GM21360 (cell line): Measurements from ENCODE around the gene TMIGD2.
"Not testable (repeated sequence)": the region's sequence is repeated elsewhere in the genome, so short reads cannot be mapped to it uniquely, and the experiment has no call there.

Source experiments
- ATAC-seq: cut with Tn5 transposase; IDR thresholded peaks from one replicate; pipeline ENCODE4 v1.9.1; 2021; ENCODE audit warnings: mild to moderate bottlenecking, moderate library complexity; ENCODE audit not compliant: unreplicated experiment

The TMIGD2 gene

DNA sequence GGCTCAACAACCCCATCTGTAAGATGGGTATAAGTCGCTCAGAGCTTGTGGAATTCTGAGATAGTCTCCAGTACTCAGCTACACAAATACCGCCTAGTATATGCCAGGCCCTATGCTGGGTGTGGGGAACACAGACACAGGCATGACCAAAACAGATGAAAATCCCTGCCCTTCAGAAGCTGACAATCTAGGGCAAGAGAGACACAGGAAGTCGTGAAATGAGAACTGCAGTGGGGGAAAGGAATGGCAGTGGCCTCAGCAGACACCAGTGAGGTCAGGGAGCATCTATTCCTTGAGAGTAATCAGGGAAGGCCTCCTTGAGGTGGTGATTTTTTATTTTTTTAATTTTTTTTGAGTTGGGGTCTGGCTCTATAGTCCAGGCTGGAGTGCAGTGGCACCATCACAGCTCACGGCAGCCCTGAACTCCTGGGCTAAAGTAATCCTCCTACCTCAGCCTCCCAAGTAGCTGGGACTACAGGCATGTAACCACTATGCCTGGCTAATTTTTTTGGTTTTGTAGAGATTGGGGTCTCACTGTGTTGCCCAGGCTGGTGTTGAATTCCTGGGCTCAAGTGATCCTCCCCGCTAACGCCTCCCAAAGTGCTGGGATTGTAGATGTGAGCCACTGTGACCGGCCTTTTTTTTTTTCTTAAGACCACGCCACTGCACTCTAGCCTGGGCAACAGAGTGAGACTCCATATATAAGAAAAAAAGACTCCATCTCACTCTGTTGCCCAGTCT lies 3.2 kb downstream of the TMIGD2 start:
- no peak for ATAC-seq

- ATAC-seq, result no peak
Measured at GRCh38 chr19:4297901-4298809, 4.0 kb downstream of the TMIGD2 start.

DNA sequence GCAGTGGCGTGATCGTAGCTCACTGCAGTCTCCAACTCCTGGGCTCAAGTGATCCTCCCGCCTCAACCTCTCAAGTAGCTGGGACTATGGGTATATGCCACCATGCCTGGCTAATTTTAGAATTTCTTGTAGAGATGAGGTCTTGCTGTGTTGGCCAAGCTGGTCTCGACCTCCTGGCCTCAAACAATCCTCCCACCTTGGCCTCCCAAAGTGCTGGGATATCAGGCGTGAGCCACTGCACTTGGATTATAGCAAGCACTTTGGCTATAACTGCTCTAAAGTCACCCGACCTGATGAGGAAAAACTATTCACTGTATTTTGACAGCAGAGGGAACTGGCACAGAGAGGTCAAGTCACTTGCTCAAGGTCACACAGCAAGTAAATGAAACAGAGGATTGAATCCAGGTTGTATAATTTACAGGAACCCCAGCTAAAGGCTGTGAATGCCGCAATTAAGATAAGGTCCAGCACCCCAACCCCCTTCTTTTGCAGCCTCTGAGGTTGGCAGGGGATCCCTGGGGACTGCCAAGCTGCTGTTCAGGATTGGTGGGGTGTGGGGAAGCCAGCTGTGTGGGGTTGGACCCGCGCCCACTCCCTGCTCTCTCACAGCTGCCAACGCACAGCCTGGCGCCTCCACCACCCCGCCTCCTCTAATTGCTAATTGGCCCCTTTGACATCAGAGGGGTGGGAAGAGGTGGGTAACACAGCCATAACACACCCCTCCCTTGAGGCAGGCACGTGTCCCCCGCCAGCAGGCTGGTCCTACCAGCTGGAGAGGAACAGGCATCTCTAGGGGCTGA lies 6.0 kb downstream of the TMIGD2 start:
- no peak for ATAC-seq

DNA sequence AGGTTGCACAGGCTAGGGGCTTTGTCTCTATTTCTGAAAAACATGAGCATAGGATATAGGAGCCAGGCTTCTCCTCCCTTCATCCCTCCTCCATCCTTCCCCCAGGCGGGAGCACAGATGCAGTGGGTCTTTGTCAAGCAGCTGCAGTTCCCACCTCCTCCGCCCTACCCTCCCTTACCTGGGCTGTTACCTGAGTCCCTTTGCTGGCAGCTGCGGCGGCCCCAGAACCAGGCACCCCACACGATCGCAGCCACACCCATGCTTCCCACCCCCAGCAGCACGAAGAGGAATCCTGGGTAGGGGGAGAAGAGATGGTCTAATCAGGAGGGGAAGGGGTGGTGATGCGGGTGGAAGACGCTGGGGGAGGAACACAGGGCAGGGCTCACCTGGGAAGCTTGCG lies 7.8 kb downstream of the TMIGD2 start:
- no peak for ATAC-seq

DNA sequence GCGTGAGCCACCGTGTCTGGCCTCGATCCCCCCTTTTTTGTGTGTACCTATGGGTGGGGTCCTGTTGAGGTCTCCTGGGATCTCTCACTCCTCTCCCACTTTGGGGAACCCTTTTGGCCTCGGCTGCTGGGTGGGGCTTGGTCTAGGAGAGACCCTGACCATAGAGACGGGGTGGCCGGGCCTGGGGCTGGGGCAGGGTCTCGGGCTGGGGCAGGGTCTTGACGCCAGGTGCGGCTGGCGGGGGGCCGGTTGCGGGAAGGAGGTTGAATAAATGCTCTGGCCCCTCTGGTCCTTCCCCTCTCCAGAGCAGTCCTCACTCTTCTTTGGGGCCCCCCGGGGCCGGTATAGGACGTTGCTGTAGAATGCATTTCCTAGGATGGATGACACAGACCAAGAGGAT lies 9.7 kb downstream of the TMIGD2 start:
- no peak for ATAC-seq

- ATAC-seq, result no peak
Measured at GRCh38 chr19:4291184-4291732, 10.9 kb downstream of the TMIGD2 start.

- no peak for ATAC-seq
Measured at GRCh38 chr19:4288091-4288777, 14.0 kb downstream of the TMIGD2 start.

- ATAC-seq, result not testable (repeated sequence)
Measured at GRCh38 chr19:4286141-4286540, 16.0 kb downstream of the TMIGD2 start.

DNA sequence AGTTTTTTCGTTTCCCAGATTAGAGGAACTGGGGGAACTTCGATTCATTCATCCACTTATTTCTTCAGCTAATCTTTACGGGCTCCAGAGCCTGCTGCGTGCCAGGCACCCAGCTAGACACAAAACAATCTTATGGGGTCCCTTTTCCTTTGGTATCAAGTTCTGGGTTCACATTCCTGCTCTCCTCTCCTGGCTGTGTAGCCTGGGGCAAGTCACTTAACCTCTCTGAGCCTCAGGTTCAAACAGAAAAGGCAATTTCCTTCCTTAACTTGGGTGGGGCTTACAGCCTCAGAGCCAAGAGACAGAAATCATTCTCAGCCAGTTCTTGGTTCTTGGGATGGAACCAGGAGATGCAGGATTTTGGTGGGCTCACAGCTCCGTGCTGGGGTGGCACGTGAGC lies 17.2 kb downstream of the TMIGD2 start:
- no peak for ATAC-seq

DNA sequence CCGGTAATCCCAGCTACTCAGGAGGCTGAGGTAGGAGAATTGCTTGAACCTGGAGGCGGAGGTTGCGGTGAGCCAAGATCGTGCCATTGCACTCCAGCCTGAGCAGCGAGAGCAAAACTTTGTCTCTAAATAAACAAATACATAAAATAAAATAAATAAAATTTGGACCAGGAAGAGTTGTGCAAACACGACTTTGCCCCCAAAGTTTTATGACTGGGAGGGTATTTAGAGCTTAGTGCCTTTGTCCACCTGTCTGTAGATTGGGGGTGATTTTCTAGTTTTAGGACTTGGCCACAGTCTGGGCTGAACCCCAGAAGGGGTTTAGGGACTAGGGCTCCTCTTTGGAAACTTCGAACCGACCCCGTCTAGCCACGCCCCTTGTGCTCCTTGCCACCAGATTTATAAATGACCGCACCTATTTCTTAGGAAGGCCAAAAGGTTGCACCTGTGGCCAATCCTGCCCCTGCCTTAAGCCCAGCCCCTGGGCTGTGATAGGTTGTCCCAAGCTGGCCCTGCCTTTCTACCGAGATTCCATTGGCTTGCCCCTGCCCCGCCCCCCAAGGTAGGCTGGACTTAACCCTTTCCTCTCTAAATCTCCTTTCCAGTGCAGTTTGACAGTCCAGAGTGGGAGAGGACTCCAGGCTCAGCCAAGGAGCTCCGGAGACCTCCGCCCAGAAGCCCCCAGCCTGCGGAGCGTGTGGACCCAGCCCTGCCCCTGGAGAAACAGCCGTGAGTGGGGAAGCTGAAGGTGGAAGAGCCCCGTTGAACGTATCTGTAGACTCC lies 17.8 kb downstream of the TMIGD2 start:
- no peak for ATAC-seq

- ATAC-seq, result no peak
Measured at GRCh38 chr19:4279530-4280422, 22.4 kb downstream of the TMIGD2 start.

- no peak for ATAC-seq
Measured at GRCh38 chr19:4279267-4279529, 23.0 kb downstream of the TMIGD2 start.

- ATAC-seq, result no peak
Measured at GRCh38 chr19:4278419-4279266, 23.5 kb downstream of the TMIGD2 start, which contains the start of gene SHD. SHD (plus strand) TSS chr19:4279266; CDS start chr19:4280064, 798 bp downstream.

DNA sequence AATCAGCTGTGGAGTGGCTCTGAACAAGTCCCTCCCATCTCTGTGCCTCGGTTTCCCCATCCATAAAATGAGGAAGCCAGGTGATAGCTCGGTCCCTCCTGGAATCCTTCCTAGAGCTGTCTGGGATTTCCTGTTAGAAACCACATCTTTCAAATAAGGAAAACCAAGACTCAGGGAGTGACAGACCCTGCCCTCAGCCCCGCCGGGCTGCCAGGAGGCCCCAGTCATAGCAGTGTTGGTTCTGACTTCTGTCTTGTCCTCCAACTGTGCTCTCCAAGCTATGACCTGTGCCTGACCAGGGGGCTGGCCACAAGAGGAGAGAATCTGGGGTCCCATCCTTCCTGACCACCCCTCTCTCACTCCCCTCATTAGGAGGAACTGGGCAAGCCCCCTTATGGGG lies 24.2 kb downstream of the TMIGD2 start:
- ATAC-seq, result no peak

DNA sequence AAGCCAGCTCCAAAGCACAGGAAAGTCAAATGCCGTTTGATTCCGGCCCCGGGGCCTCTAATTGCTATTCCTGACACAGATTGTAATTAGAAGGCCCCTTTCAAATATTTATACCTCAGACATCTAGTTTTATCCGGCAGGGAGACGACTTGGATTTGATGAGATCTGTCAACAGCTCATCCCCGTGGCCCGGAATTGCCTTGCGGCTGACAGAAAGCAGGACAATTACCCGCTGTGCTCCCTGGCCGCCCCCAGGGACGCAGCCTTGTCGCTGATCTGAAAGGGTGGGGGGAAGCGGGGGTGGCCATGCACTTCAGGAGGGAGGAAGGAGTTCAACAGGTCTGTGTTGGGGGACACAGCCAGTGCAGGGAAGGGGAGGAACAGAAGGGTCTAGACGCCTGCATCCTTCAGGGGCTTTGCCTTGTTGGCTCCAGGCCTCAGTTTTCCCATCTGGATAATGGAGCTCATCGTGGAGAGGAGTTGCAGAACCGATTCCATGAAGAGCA lies 24.9 kb downstream of the TMIGD2 start:
- ATAC-seq, result no peak

DNA sequence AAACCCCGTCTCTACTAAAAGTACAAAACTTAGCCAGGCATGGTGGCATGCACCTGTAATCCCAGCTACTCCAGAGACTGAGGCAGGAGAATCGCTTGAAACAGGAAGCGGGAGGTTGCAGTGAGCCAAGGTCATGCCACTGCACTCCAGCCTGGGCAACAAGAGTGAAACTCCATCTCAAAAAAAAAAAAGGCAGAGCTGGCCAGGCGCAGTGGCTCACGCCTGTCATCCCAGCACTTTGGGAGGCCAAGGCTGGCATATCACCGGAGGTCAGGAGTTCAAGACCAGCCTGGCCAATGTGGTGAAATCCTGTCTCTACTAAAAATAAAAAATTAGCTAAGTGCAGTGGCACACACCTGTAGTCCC lies 27.9 kb downstream of the TMIGD2 start:
- ATAC-seq, result not testable (repeated sequence)

DNA sequence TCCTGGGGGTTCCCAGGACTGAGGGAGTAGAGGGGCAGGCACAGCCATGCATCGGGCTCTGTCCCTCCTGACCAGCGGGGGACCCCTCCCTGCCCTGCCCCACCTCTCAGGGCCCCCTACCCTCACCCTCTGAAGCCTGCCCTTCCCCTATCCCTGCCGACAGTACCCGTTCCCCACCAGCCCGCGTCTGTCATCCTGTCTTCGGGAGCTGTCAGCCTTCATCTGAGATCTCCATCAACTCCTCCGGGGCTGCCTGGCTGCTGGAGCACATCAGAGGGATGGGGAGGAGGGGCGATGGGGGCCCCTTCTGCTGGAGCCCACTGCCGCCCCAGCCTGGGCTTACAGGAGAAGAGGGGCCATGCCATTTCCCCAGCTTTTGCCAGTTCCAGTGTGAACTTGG lies 29.3 kb downstream of the TMIGD2 start:
- ATAC-seq, result no peak
